ENCODE data around the gene HERC2. TPM values are rescaled to one million over a fixed set of nuclear protein-coding genes. Genes with fewer than 3 reads are reported as not detected.

HERC2 gene
- total and polyA plus RNA-seq, 4 experiments from 2014 or later, result 3.4 to 55.1 (median 28.9) TPM

GRCh38 chr15:28191832-28192231 is 130.1 kb downstream of the HERC2 start:
- H3K27me3 ChIP-seq (ENCODE audit: insufficient read depth, low read length), result no peaks in the 10 kb centered on the region
- intact Hi-C loops (cut with micrococcal nuclease), result no loop called here
- DNase-seq, result no peak
- Mint-ChIP-seq H3K9me3 (no peaks in the 10 kb centered on the region), H3K27me3 (no peaks in the 10 kb centered on the region), H3K36me3 (peaks cover 57 to 61% of the 10 kb centered on the region in 2 donors), H3K4me1 (peaks cover 0 to 19% (median 4%) of the 10 kb centered on the region in 4 donors), H3K4me3 (no peak overlapping the region), H3K27ac (no peak overlapping the region)
- ChIA-PET CTCF (ENCODE audit: partially characterized antibody) (interaction anchor here (1.0 kb wide), 1 partner anchor 12 kb away, joined by 3 read pairs; no protein-coding TSS in a partner anchor), POLR2A (ENCODE audit: partially characterized antibody) (no interaction called here)
- H3K9me3 ChIP-seq (ENCODE audit: control insufficient read depth in 1 of 2, low read length in 2 of 2), result no peaks in the 10 kb centered on the region
- H3K36me3 ChIP-seq (ENCODE audit: insufficient read depth, low read length), result peaks cover 4% of the 10 kb centered on the region
- no peak overlapping the region for H3K27ac ChIP-seq (ENCODE audit: low read depth, low read length)
- no peaks in the 10 kb centered on the region for H3K4me1 ChIP-seq (ENCODE audit: insufficient read depth, low read length)
- H3K4me3 ChIP-seq (ENCODE audit: low read length in 2 of 2), result no peak overlapping the region

DNA sequence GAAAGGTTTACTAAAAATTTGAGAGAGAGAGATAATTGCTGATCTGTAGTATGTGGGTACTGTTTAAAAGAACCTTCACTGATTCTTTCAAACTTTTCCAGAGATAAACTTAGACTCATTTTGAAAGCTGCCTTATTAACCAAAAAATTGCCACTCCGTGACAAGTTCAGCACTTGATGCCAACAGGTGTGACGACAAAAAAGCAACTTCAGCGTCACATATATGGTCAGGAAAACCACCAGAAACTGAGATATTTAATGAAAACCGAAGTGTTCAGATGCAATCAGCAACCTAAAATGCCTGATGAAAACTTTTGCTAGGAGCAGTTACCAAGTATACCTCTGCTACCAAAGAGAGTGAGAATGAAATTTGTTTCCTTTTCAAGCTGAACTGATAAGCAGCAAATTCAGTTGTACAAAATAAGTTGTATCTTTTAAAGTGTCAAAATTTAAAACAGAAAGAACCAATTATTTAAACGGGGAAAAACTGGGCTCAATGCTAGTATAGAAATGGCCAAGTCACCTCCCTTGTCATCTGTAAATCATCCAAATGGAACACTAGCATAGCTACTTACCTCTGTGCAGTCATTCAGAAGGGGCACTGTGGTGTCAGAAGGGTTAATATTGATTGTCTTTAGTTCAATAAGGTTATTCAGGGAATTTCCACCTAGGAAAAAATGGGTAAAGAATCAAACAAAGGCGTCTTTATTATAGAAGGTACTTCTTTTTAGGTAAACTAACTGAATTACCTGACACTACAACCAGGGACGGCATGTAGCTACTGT is 131.4 kb downstream of the HERC2 start:
- peaks cover 52 to 56% of the 10 kb centered on the region in 2 donors for H3K36me3 Mint-ChIP-seq
- no peaks in the 10 kb centered on the region for H3K9me3 ChIP-seq (ENCODE audit: control insufficient read depth in 1 of 2, low read length in 2 of 2)
- H3K9me3 Mint-ChIP-seq, result no peaks in the 10 kb centered on the region
- H3K27ac ChIP-seq (ENCODE audit: low read depth, low read length), result no peak overlapping the region
- H3K27me3 ChIP-seq (ENCODE audit: insufficient read depth, low read length), result no peaks in the 10 kb centered on the region
- ChIA-PET POLR2A (ENCODE audit: partially characterized antibody) (no interaction called here), CTCF (ENCODE audit: partially characterized antibody) (interaction anchor here (0.9 to 1.5 kb wide), 4 partner anchors 18 to 67 kb away, joined by 3 to 7 read pairs (median 4); no protein-coding TSS in a partner anchor)
- H3K36me3 ChIP-seq (ENCODE audit: insufficient read depth, low read length), result peaks cover 6% of the 10 kb centered on the region
- intact Hi-C loops (cut with micrococcal nuclease), result no loop called here
- no peak for DNase-seq
- no peaks in the 10 kb centered on the region for H3K27me3 Mint-ChIP-seq
- no peak overlapping the region for H3K27ac Mint-ChIP-seq
- no peak overlapping the region for H3K4me3 Mint-ChIP-seq
- no peak overlapping the region for H3K4me3 ChIP-seq (ENCODE audit: low read length in 2 of 2)
- peaks cover 0 to 19% (median 4%) of the 10 kb centered on the region in 4 donors for H3K4me1 Mint-ChIP-seq
- H3K4me1 ChIP-seq (ENCODE audit: insufficient read depth, low read length), result no peaks in the 10 kb centered on the region

GRCh38 chr15:28185148-28185895 is 136.7 kb downstream of the HERC2 start:
- Histone ChIP-seq H3K27me3 (ENCODE audit: insufficient read depth, low read length) (no peaks in the 10 kb centered on the region), H3K4me1 (ENCODE audit: insufficient read depth, low read length) (no peaks in the 10 kb centered on the region), H3K4me3 (ENCODE audit: low read length in 2 of 2) (no peak overlapping the region), H3K36me3 (ENCODE audit: insufficient read depth, low read length) (peaks cover 9% of the 10 kb centered on the region), H3K9me3 (ENCODE audit: control insufficient read depth in 1 of 2, low read length in 2 of 2) (no peaks in the 10 kb centered on the region), H3K27ac (ENCODE audit: low read depth, low read length) (no peak overlapping the region)
- peaks cover 41 to 43% of the 10 kb centered on the region in 2 donors for H3K36me3 Mint-ChIP-seq
- peak overlapping the region in 1 of 7 donors; percentile 35 for H3K27ac Mint-ChIP-seq
- ChIA-PET CTCF (ENCODE audit: partially characterized antibody) (no interaction called here), POLR2A (ENCODE audit: partially characterized antibody) (no interaction called here)
- DNase-seq, result no peak
- H3K4me1 Mint-ChIP-seq, result no peaks in the 10 kb centered on the region
- no peaks in the 10 kb centered on the region for H3K27me3 Mint-ChIP-seq
- intact Hi-C loops (cut with micrococcal nuclease), result no loop called here
- no peaks in the 10 kb centered on the region for H3K9me3 Mint-ChIP-seq
- no peak overlapping the region for H3K4me3 Mint-ChIP-seq

DNA sequence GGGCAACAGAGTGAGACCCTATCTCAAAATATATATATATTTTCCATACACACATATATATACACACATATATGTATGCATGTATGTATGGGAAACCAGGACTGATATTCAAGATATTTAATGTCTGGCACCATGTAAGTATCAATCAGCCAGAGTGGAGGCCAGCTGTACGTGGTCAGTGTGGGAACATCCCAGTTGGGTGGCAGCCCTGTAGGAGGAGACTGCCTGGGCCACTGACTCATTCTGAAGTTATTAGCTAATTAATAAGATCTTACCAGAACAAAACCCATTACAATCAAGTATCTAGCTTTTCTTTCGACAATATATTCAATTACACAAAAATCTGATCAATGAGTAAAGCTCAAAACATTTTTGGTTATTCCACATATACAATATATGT is 137.8 kb downstream of the HERC2 start:
- no peaks in the 10 kb centered on the region for H3K27me3 ChIP-seq (ENCODE audit: insufficient read depth, low read length)
- no peaks in the 10 kb centered on the region for H3K4me1 ChIP-seq (ENCODE audit: insufficient read depth, low read length)
- H3K36me3 Mint-ChIP-seq, result peaks cover 41 to 45% of the 10 kb centered on the region in 2 donors
- no peak overlapping the region for H3K27ac ChIP-seq (ENCODE audit: low read depth, low read length)
- intact Hi-C loops (cut with micrococcal nuclease), result no loop called here
- no peaks in the 10 kb centered on the region for H3K9me3 ChIP-seq (ENCODE audit: control insufficient read depth in 1 of 2, low read length in 2 of 2)
- DNase-seq, result no peak
- H3K4me3 ChIP-seq (ENCODE audit: low read length in 2 of 2), result no peak overlapping the region
- H3K9me3 Mint-ChIP-seq, result no peaks in the 10 kb centered on the region
- H3K4me3 Mint-ChIP-seq, result no peak overlapping the region
- ChIA-PET CTCF (ENCODE audit: partially characterized antibody) (interaction anchor here (2.2 kb wide), 1 partner anchor 59 kb away, joined by 11 read pairs; no protein-coding TSS in a partner anchor), POLR2A (ENCODE audit: partially characterized antibody) (no interaction called here)
- no peaks in the 10 kb centered on the region for H3K4me1 Mint-ChIP-seq
- H3K27ac Mint-ChIP-seq, result no peak overlapping the region
- H3K36me3 ChIP-seq (ENCODE audit: insufficient read depth, low read length), result peaks cover 9% of the 10 kb centered on the region
- no peaks in the 10 kb centered on the region for H3K27me3 Mint-ChIP-seq

- Histone ChIP-seq H3K4me1 (ENCODE audit: insufficient read depth, low read length) (no peaks in the 10 kb centered on the region), H3K9me3 (ENCODE audit: control insufficient read depth in 1 of 2, low read length in 2 of 2) (no peaks in the 10 kb centered on the region), H3K27me3 (ENCODE audit: insufficient read depth, low read length) (no peaks in the 10 kb centered on the region), H3K36me3 (ENCODE audit: insufficient read depth, low read length) (peaks cover 7% of the 10 kb centered on the region), H3K27ac (ENCODE audit: low read depth, low read length) (no peak overlapping the region), H3K4me3 (ENCODE audit: low read length in 2 of 2) (no peak overlapping the region)
- H3K4me3 Mint-ChIP-seq, result no peak overlapping the region
- H3K36me3 Mint-ChIP-seq, result peaks cover 35 to 39% of the 10 kb centered on the region in 2 donors
- H3K27ac Mint-ChIP-seq, result peak overlapping the region in 1 of 7 donors; percentile 84
- H3K9me3 Mint-ChIP-seq, result no peaks in the 10 kb centered on the region
- H3K4me1 Mint-ChIP-seq, result peaks cover 0 to 7% (median 0%) of the 10 kb centered on the region in 4 donors
- no peaks in the 10 kb centered on the region for H3K27me3 Mint-ChIP-seq
- intact Hi-C loops (cut with micrococcal nuclease), result no loop called here
- CTCF ChIA-PET (ENCODE audit: partially characterized antibody), result interaction anchor here (2.2 kb wide), 1 partner anchor 58 kb away, joined by 11 read pairs; no protein-coding TSS in a partner anchor
- POLR2A ChIA-PET (ENCODE audit: partially characterized antibody), result no interaction called here
- no peak for DNase-seq
Observed at GRCh38 chr15:28182731-28183130, 139.2 kb downstream of the HERC2 start.

GRCh38 chr15:28182216-28182615 is 139.8 kb downstream of the HERC2 start:
- no peak overlapping the region for H3K4me3 Mint-ChIP-seq
- peaks cover 0 to 7% (median 0%) of the 10 kb centered on the region in 4 donors for H3K4me1 Mint-ChIP-seq
- CTCF ChIA-PET (ENCODE audit: partially characterized antibody), result no interaction called here

DNA sequence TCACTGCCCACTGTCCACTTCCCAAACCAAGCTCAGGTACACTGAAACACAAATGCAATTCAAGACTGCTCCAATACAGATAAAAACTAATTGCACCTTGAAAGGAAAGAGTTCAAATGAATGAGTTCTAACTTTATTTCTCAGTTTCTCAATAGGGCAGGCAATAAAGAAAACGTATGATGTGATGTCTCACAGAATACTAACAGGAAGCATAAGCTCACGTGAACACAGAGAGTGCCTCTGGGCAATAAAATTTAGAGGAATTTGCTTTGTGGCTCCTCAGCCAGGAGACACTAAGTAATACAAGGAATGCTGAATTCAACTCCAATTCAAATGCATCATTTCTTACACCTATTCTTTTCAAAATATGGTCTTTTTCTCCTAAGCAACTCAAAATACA is 140.6 kb downstream of the HERC2 start:
- peaks cover 5% of the 10 kb centered on the region for H3K36me3 ChIP-seq (ENCODE audit: insufficient read depth, low read length)

More at GRCh38 chr15:28182216-28182615, 139.8 kb downstream of the HERC2 start:
- H3K27ac ChIP-seq (ENCODE audit: low read depth, low read length), result no peak overlapping the region
- no peaks in the 10 kb centered on the region for H3K27me3 ChIP-seq (ENCODE audit: insufficient read depth, low read length)
- Mint-ChIP-seq H3K9me3 (no peaks in the 10 kb centered on the region), H3K27ac (peak overlapping the region in 1 of 7 donors; percentile 36), H3K36me3 (peaks cover 32 to 40% of the 10 kb centered on the region in 2 donors), H3K27me3 (no peaks in the 10 kb centered on the region)
- H3K4me3 ChIP-seq (ENCODE audit: low read length in 2 of 2), result no peak overlapping the region
- intact Hi-C loops (cut with micrococcal nuclease), result no loop called here
- no peak for DNase-seq
- H3K36me3 ChIP-seq (ENCODE audit: insufficient read depth, low read length), result peaks cover 5% of the 10 kb centered on the region
- POLR2A ChIA-PET (ENCODE audit: partially characterized antibody), result no interaction called here
- no peaks in the 10 kb centered on the region for H3K4me1 ChIP-seq (ENCODE audit: insufficient read depth, low read length)
- H3K9me3 ChIP-seq (ENCODE audit: control insufficient read depth in 1 of 2, low read length in 2 of 2), result no peaks in the 10 kb centered on the region

More for the DNA sequence above, 140.6 kb downstream of the HERC2 start:
- Histone ChIP-seq H3K4me1 (ENCODE audit: insufficient read depth, low read length) (no peaks in the 10 kb centered on the region), H3K4me3 (ENCODE audit: low read length in 2 of 2) (no peak overlapping the region), H3K27ac (ENCODE audit: low read depth, low read length) (no peak overlapping the region), H3K27me3 (ENCODE audit: insufficient read depth, low read length) (no peaks in the 10 kb centered on the region), H3K9me3 (ENCODE audit: control insufficient read depth in 1 of 2, low read length in 2 of 2) (no peaks in the 10 kb centered on the region)
- Mint-ChIP-seq H3K4me3 (peak overlapping the region in 1 of 8 donors; percentile 21), H3K9me3 (no peaks in the 10 kb centered on the region), H3K36me3 (peaks cover 35 to 41% of the 10 kb centered on the region in 2 donors), H3K27me3 (no peaks in the 10 kb centered on the region), H3K27ac (no peak overlapping the region), H3K4me1 (peaks cover 0 to 7% (median 0%) of the 10 kb centered on the region in 4 donors)
- intact Hi-C loops (cut with micrococcal nuclease), result no loop called here
- ChIA-PET POLR2A (ENCODE audit: partially characterized antibody) (no interaction called here), CTCF (ENCODE audit: partially characterized antibody) (interaction anchor here (0.9 kb wide), 1 partner anchor 52 kb away, joined by 4 read pairs; no protein-coding TSS in a partner anchor)
- DNase-seq, result no peak
